Osteocyte (in vitro differentiated cells): ENCODE data around the gene ATRIP. TPM values are rescaled to one million over a fixed set of nuclear protein-coding genes. Genes with fewer than 3 reads are reported as not detected.

Experiments used
- DNase-seq: peaks from one replicate; pipeline ENCODE4 v3.0.0; 2021; ENCODE audit warnings: mixed read lengths; ENCODE audit not compliant: unreplicated experiment; ENCODE audit errors: extremely low spot score
- H3K27ac Mint-ChIP-seq: one replicate; pipeline ENCODE4 v1.8.0; 2021; ENCODE audit warnings: mild to moderate bottlenecking, mixed read lengths; ENCODE audit not compliant: unreplicated experiment
- H3K27me3 Mint-ChIP-seq: one replicate; pipeline ENCODE4 v1.8.0; 2021; ENCODE audit warnings: mixed read lengths; ENCODE audit not compliant: unreplicated experiment
- H3K36me3 Mint-ChIP-seq: one replicate; pipeline ENCODE4 v1.8.0; 2021; ENCODE audit warnings: mixed read lengths; ENCODE audit not compliant: unreplicated experiment
- H3K4me1 Mint-ChIP-seq: one replicate; pipeline ENCODE4 v1.8.0; 2021; ENCODE audit warnings: mixed read lengths; ENCODE audit not compliant: unreplicated experiment
- H3K4me3 Mint-ChIP-seq: one replicate; pipeline ENCODE4 v1.8.0; 2021; ENCODE audit warnings: mild to moderate bottlenecking, moderate library complexity, mixed read lengths; ENCODE audit not compliant: unreplicated experiment
- H3K9me3 Mint-ChIP-seq: one replicate; pipeline ENCODE4 v1.8.0; 2021; ENCODE audit warnings: mixed read lengths; ENCODE audit not compliant: unreplicated experiment
- total RNA-seq: library from RNA; stranded (reverse); gene quantifications from 2 replicates; pipeline ENCODE4 v1.2.1, GENCODE V29; 2021
- TF ChIP-seq, protein P1 (sequence below): fragments of 200-600 bp; sonication (generic); IDR thresholded peaks from 2 replicates; pipeline ENCODE4 v1.5.0; 2021; ENCODE audit warnings: antibody characterized with exemption, mild to moderate bottlenecking, moderate library complexity

ATRIP gene
- total RNA-seq, 1 donor from 2014 or later, result 8.5 TPM

- H3K27me3 Mint-ChIP-seq, result no peaks in the 10 kb centered on the region
- DNase-seq, result no peak
- H3K36me3 Mint-ChIP-seq, result peaks cover 4% of the 10 kb centered on the region
- H3K9me3 Mint-ChIP-seq, result no peaks in the 10 kb centered on the region
- TF ChIP-seq, protein P1, sequence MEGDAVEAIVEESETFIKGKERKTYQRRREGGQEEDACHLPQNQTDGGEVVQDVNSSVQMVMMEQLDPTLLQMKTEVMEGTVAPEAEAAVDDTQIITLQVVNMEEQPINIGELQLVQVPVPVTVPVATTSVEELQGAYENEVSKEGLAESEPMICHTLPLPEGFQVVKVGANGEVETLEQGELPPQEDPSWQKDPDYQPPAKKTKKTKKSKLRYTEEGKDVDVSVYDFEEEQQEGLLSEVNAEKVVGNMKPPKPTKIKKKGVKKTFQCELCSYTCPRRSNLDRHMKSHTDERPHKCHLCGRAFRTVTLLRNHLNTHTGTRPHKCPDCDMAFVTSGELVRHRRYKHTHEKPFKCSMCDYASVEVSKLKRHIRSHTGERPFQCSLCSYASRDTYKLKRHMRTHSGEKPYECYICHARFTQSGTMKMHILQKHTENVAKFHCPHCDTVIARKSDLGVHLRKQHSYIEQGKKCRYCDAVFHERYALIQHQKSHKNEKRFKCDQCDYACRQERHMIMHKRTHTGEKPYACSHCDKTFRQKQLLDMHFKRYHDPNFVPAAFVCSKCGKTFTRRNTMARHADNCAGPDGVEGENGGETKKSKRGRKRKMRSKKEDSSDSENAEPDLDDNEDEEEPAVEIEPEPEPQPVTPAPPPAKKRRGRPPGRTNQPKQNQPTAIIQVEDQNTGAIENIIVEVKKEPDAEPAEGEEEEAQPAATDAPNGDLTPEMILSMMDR, result no peak
- H3K4me1 Mint-ChIP-seq, result peaks cover 65% of the 10 kb centered on the region
- H3K4me3 Mint-ChIP-seq, result peak overlapping the region; percentile 3
- H3K27ac Mint-ChIP-seq, result peak overlapping the region; percentile 80
These were observed 20.1 kb upstream of the ATRIP start for GRCh38 chr3:48426401-48426909.

DNA sequence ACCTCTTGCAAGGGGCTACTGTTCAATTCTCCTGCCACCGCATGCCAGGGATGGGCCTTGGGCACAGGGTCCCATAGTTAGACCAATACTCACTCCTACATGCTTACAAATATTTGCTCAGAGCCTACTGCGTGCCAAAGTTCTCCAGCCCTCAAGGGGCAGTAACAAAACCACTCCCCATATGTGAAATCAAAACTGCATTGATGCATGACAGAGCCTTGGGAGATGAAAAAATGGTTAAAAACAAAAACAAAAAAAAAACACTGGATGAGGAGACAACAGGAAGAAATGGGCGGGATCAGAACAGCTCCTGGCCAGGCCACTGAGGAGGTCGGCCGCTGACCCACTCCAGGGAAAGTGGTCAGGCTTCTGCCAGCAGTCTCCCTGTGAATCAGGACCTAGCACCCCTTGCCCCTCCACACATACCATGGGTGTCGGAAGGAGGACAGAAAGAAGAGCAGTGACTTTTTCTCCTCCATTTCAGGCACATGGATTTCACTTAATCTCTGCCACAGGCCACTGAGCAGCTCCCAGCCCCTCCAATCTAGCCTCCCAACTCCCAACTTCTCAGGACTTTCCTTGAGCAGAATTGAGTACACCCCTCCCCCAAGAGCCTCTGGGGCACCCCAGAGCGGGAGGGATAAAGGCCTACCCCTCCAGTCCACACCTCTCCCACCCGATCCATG, 19.4 kb upstream of the ATRIP start:
- TF ChIP-seq, protein P1, result no peak
- peaks cover 67% of the 10 kb centered on the region for H3K4me1 Mint-ChIP-seq
- peak overlapping the region; percentile 3 for H3K4me3 Mint-ChIP-seq
- no peaks in the 10 kb centered on the region for H3K9me3 Mint-ChIP-seq
- H3K36me3 Mint-ChIP-seq, result peaks cover 9% of the 10 kb centered on the region
- no peak for DNase-seq
- H3K27me3 Mint-ChIP-seq, result no peaks in the 10 kb centered on the region
- H3K27ac Mint-ChIP-seq, result peak overlapping the region; percentile 73

DNA sequence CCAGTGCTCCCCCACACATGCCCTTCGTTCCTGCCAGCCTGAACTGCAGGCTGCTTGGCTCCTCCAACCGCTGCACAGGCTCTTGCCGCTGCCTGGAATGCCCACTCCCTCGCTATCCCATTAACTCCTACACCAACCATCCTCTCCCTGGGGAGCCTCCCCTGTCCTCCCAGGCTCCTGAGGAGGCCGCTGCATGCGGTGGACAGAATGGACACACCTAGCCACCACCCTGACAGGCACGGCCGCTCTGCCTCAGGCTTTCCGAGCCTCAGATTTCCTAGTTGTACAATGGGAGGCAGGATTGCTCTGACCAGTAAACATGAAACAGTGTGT, 18.9 kb upstream of the ATRIP start:
- Mint-ChIP-seq H3K4me1 (peaks cover 67% of the 10 kb centered on the region), H3K36me3 (peaks cover 9% of the 10 kb centered on the region), H3K27ac (peak overlapping the region; percentile 73), H3K27me3 (no peaks in the 10 kb centered on the region), H3K9me3 (no peaks in the 10 kb centered on the region), H3K4me3 (peak overlapping the region; percentile 72)
- no peak for DNase-seq
- TF ChIP-seq, protein P1, result no peak

DNA sequence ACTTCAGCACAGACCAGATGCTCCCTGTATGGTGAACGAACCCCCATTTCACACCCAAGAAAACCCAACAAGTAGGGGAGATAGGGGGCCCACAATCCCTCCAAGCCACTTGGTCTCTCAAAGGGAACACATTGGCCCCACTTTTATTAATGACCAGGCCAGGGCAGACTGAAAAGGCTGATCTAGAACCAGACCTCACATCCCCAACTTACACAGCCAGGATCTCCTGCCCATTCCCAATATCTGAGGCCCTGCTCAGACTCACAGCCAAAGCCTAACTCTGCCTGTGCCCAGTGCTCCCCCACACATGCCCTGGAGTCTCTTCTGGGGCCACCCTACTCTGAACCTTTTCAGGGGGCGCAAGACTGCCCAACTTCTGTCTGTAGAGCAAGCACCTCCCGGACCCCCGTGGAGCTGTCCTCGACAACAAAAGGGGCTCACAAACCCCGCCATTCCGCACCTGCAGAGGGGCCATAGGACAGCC, 18.4 kb upstream of the ATRIP start:
- Mint-ChIP-seq H3K27me3 (no peaks in the 10 kb centered on the region), H3K9me3 (no peaks in the 10 kb centered on the region), H3K4me3 (peak overlapping the region; percentile 72), H3K36me3 (peaks cover 7% of the 10 kb centered on the region), H3K4me1 (peaks cover 65% of the 10 kb centered on the region), H3K27ac (peak overlapping the region; percentile 73)
- DNase-seq, result no peak
- TF ChIP-seq, protein P1, result no peak

GRCh38 chr3:48428572-48429316, 17.8 kb upstream of the ATRIP start:
- TF ChIP-seq, protein P1, result no peak
- peak overlapping the region; percentile 72 for H3K4me3 Mint-ChIP-seq
- no peaks in the 10 kb centered on the region for H3K27me3 Mint-ChIP-seq
- H3K36me3 Mint-ChIP-seq, result peaks cover 5% of the 10 kb centered on the region
- peaks cover 63% of the 10 kb centered on the region for H3K4me1 Mint-ChIP-seq
- no peaks in the 10 kb centered on the region for H3K9me3 Mint-ChIP-seq
- H3K27ac Mint-ChIP-seq, result peak overlapping the region; percentile 73
- no peak for DNase-seq
